ENCODE data around the gene HRH1.

Gene HRH1

DNA sequence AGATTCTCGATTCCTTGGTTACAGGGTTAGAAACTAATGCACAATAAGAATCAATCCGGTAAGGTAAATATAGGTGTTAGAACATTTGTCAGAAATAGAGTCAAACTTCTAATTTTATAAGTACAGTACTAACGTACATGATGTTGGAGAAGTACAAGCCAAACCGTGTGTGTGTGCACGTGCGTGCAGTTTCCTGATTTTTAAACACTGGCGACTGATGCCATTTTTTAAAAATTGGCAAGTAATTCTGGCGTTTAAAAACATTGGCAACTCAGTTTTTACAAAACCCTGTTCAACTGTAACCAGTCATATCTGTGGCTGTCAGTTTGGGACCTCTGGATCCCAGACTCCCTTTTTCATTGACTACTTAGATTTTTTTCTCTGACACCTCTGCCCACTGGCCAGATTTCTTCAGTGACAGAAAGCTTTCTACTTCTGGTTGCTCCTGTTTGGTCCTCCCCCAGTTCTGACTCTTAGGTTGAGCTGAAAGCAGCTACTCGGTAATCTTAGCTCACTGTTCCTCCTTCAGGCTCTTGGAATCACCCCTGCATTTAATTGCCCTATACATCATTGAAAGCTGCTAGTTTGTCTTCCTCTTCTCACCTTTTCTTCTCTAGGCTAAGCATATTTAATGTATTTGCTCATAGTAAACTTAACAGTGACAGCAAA is 118.7 kb downstream of the HRH1 start:
- peak overlapping the region; percentile 92 for H3K27ac ChIP-seq (ENCODE audit: insufficient read depth, low read length, poor library complexity, severe bottlenecking)
- H3K36me3 ChIP-seq (ENCODE audit: control insufficient read depth, insufficient read depth, low read length) = no peaks in the 10 kb centered on the region
- H3K4me3 ChIP-seq (ENCODE audit: insufficient read depth, low read depth, low read length, poor library complexity, severe bottlenecking) = peak overlapping the region; percentile 95
- H3K4me1 ChIP-seq (ENCODE audit: control insufficient read depth, insufficient read depth, low read length, poor library complexity, severe bottlenecking) = peaks cover 14% of the 10 kb centered on the region
- no peaks in the 10 kb centered on the region for H3K9me3 ChIP-seq (ENCODE audit: control insufficient read depth, low read length)
- DNase-seq = no peak
- no peaks in the 10 kb centered on the region for H3K27me3 ChIP-seq (replicated peaks; ENCODE audit: control insufficient read depth, insufficient read depth, low read length, poor library complexity, severe bottlenecking)

DNA sequence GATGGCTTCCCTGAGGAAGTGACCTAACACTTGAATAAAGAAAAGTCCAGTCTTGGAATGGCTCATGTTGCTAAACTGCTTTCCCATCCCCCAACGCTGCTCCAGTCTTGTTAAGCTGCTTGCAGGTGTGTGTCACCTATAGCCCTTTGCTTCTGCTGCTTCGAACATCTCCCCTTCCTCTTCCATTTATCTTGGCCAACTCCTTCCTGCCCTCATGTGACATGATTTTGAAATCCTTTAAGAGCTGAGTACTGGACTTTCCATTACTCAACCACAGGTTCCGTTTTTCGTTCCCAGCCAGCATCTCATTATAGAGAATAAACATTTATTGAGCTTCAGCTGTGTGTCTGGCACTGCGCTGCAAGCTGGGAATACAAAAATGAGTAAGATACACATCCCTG is 119.6 kb downstream of the HRH1 start:
- no peak for DNase-seq
- Histone ChIP-seq H3K4me1 (ENCODE audit: control insufficient read depth, insufficient read depth, low read length, poor library complexity, severe bottlenecking) (peaks cover 14% of the 10 kb centered on the region), H3K27ac (ENCODE audit: insufficient read depth, low read length, poor library complexity, severe bottlenecking) (no peak overlapping the region), H3K36me3 (ENCODE audit: control insufficient read depth, insufficient read depth, low read length) (peaks cover 4% of the 10 kb centered on the region), H3K4me3 (ENCODE audit: insufficient read depth, low read depth, low read length, poor library complexity, severe bottlenecking) (no peak overlapping the region), H3K9me3 (ENCODE audit: control insufficient read depth, low read length) (no peaks in the 10 kb centered on the region), H3K27me3 (replicated peaks; ENCODE audit: control insufficient read depth, insufficient read depth, low read length, poor library complexity, severe bottlenecking) (no peaks in the 10 kb centered on the region)

DNA sequence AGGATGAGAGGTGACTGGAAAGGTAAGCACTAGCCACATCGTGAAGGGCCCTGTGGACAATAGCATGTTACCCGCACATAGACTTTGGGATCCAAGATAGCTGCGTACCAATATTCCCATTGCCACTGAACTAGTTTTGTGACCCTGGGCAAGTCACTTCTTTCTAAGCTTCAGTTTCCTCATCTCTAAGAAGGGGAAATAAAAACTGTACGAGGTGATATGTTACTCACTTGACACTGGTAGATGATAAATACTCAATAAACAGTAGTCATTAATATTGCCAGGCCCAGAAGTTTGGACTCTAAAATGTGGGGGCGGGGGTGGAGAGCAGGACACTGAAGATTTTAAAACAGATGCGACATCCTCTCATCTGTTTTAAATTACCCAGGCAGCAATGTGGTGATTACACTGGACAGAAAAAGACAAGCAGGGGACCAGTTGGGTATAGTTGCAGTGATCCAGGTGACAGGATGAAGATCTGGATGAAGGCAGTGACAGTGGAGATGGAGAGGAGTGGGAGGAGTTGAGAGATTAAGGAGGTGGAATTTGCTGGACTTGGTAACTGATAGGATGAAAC is 120.4 kb downstream of the HRH1 start:
- no peak for DNase-seq
- H3K4me1 ChIP-seq (ENCODE audit: control insufficient read depth, insufficient read depth, low read length, poor library complexity, severe bottlenecking) = peaks cover 14% of the 10 kb centered on the region
- no peaks in the 10 kb centered on the region for H3K27me3 ChIP-seq (replicated peaks; ENCODE audit: control insufficient read depth, insufficient read depth, low read length, poor library complexity, severe bottlenecking)
- no peaks in the 10 kb centered on the region for H3K9me3 ChIP-seq (ENCODE audit: control insufficient read depth, low read length)
- H3K36me3 ChIP-seq (ENCODE audit: control insufficient read depth, insufficient read depth, low read length) = peaks cover 4% of the 10 kb centered on the region
- no peak overlapping the region for H3K27ac ChIP-seq (ENCODE audit: insufficient read depth, low read length, poor library complexity, severe bottlenecking)
- H3K4me3 ChIP-seq (ENCODE audit: insufficient read depth, low read depth, low read length, poor library complexity, severe bottlenecking) = no peak overlapping the region

DNA sequence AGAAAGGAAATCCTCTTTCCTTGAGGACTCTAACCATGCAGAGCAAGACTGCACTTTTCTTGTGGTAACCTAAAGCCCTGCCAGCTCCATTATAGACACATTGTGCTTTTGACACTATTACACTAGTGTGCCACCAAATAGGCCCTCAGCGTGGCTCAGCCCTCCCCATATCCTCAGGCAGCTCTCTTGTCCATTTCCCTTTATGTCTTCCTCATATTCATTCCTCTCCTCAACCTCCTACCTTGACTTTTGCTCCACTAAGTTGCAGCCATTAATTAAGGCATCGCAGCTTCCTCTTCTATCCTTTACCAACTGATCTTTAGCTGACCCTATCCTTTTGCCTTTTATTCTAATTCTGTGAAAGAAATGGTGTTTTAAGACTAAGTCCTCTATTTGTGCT is 121.6 kb downstream of the HRH1 start:
- H3K4me1 ChIP-seq (ENCODE audit: control insufficient read depth, insufficient read depth, low read length, poor library complexity, severe bottlenecking) = peaks cover 14% of the 10 kb centered on the region
- peaks cover 9% of the 10 kb centered on the region for H3K36me3 ChIP-seq (ENCODE audit: control insufficient read depth, insufficient read depth, low read length)
- no peak overlapping the region for H3K4me3 ChIP-seq (ENCODE audit: insufficient read depth, low read depth, low read length, poor library complexity, severe bottlenecking)
- no peaks in the 10 kb centered on the region for H3K27me3 ChIP-seq (replicated peaks; ENCODE audit: control insufficient read depth, insufficient read depth, low read length, poor library complexity, severe bottlenecking)
- no peaks in the 10 kb centered on the region for H3K9me3 ChIP-seq (ENCODE audit: control insufficient read depth, low read length)
- DNase-seq = no peak
- H3K27ac ChIP-seq (ENCODE audit: insufficient read depth, low read length, poor library complexity, severe bottlenecking) = no peak overlapping the region

DNA sequence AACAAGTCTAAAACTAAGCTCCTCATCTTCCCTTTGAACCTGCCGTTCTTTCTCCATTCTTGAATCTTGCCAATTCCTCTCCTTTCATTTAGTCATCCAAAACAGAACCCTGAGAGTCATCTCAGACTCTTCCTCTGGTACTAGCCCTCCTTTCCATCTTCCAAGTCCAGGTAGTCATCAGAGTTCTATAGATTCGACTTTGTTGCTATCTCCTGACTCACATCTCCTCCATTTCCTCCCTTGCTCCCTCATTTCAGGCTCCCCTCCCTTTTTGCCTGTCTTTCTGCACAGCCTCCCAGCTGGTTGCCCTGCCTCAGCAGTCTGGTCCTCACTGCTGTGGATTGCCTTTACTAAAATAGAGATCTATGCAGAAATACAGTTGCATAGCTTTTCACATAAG is 122.6 kb downstream of the HRH1 start:
- Histone ChIP-seq H3K4me3 (ENCODE audit: insufficient read depth, low read depth, low read length, poor library complexity, severe bottlenecking) (no peak overlapping the region), H3K4me1 (ENCODE audit: control insufficient read depth, insufficient read depth, low read length, poor library complexity, severe bottlenecking) (peaks cover 9% of the 10 kb centered on the region), H3K9me3 (ENCODE audit: control insufficient read depth, low read length) (no peaks in the 10 kb centered on the region), H3K36me3 (ENCODE audit: control insufficient read depth, insufficient read depth, low read length) (peaks cover 12% of the 10 kb centered on the region), H3K27ac (ENCODE audit: insufficient read depth, low read length, poor library complexity, severe bottlenecking) (no peak overlapping the region), H3K27me3 (replicated peaks; ENCODE audit: control insufficient read depth, insufficient read depth, low read length, poor library complexity, severe bottlenecking) (no peaks in the 10 kb centered on the region)
- DNase-seq = no peak

DNA sequence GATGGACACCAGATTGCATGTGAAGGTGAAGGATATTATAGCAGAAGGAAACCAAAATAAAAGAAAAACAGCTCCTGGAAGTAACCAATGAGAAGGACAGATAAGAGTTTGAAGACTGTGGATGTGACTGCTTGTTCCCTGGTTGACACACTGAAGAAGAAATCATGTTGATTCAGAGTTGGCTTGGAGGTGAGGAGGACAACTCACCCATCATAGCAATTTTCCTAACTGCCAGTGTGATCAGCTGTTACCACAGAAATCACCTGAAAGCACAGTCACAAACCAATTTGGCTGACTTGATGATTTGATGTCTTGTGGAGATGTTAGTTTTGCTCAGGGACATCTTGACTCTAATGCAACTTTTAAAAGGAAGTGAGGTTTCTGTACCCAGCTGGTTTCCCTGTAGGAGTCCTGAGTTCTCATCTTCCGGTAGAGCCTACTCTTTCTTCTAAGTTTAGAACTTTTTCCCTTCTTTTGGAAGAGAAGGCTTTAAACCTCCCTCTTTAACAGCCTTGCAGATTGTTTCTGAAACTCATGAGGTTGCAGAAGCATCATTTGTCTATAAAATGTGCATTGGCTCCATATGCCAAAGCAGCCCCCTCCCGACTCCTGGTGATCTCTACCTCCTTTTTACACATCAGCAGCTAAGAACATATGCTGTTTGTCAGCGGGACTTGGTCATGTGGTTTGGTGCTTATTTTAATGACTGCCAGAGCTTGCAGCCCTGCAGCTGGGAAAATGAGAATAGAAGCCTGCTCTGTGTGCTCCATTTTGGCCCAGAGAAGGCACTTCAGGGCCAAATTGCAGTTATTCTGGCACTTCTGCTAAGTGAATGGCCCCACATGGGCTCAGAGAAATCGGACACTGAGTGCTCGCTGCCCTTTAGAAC is 128.2 kb downstream of the HRH1 start:
- no peaks in the 10 kb centered on the region for H3K9me3 ChIP-seq (ENCODE audit: control insufficient read depth, low read length)
- no peaks in the 10 kb centered on the region for H3K4me1 ChIP-seq (ENCODE audit: control insufficient read depth, insufficient read depth, low read length, poor library complexity, severe bottlenecking)
- H3K4me3 ChIP-seq (ENCODE audit: insufficient read depth, low read depth, low read length, poor library complexity, severe bottlenecking) = no peak overlapping the region
- H3K27me3 ChIP-seq (replicated peaks; ENCODE audit: control insufficient read depth, insufficient read depth, low read length, poor library complexity, severe bottlenecking) = no peaks in the 10 kb centered on the region
- peaks cover 26% of the 10 kb centered on the region for H3K36me3 ChIP-seq (ENCODE audit: control insufficient read depth, insufficient read depth, low read length)
- H3K27ac ChIP-seq (ENCODE audit: insufficient read depth, low read length, poor library complexity, severe bottlenecking) = no peak overlapping the region
- no peak for DNase-seq

DNA sequence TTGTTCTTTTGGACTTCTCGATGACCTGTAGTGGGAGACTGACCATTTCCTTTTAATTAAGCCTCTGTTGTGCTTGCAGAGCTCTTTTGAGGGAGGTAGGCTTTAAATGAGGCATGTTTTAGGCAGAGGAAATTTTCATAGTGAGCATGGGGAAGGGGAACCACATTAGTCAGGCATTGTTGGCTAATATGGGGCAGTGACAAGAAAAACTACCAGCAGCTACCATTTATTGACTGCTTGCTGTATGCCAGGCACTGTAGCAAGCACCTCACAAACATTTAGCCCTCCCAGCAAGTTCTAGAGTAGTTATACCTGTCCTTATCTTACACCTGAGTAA is 128.8 kb downstream of the HRH1 start:
- DNase-seq = no peak
- Histone ChIP-seq H3K4me1 (ENCODE audit: control insufficient read depth, insufficient read depth, low read length, poor library complexity, severe bottlenecking) (no peaks in the 10 kb centered on the region), H3K27ac (ENCODE audit: insufficient read depth, low read length, poor library complexity, severe bottlenecking) (no peak overlapping the region), H3K9me3 (ENCODE audit: control insufficient read depth, low read length) (no peaks in the 10 kb centered on the region), H3K36me3 (ENCODE audit: control insufficient read depth, insufficient read depth, low read length) (peaks cover 26% of the 10 kb centered on the region), H3K4me3 (ENCODE audit: insufficient read depth, low read depth, low read length, poor library complexity, severe bottlenecking) (no peak overlapping the region), H3K27me3 (replicated peaks; ENCODE audit: control insufficient read depth, insufficient read depth, low read length, poor library complexity, severe bottlenecking) (no peaks in the 10 kb centered on the region)

DNA sequence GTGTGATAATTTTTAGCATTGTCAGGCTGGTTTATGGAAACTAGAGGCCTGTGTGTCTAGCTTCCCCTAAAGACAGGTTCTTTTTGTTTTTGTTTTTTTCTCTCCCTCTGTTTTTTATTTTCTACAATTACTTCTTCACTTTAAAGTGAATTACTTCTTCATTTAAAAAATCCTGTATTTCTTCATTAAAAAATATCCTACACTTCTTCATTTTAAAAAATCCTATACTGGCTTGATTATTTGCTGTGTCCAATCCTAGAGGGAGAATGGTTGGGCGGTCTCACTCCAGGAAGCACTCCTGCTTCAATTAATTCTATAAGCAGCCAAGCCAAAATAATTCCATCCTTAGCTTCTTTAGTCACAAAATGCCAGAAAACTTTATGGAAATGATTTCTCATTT is 129.7 kb downstream of the HRH1 start:
- Histone ChIP-seq H3K27ac (ENCODE audit: insufficient read depth, low read length, poor library complexity, severe bottlenecking) (no peak overlapping the region), H3K27me3 (replicated peaks; ENCODE audit: control insufficient read depth, insufficient read depth, low read length, poor library complexity, severe bottlenecking) (no peaks in the 10 kb centered on the region), H3K36me3 (ENCODE audit: control insufficient read depth, insufficient read depth, low read length) (peaks cover 23% of the 10 kb centered on the region), H3K4me3 (ENCODE audit: insufficient read depth, low read depth, low read length, poor library complexity, severe bottlenecking) (no peak overlapping the region), H3K4me1 (ENCODE audit: control insufficient read depth, insufficient read depth, low read length, poor library complexity, severe bottlenecking) (peaks cover 8% of the 10 kb centered on the region), H3K9me3 (ENCODE audit: control insufficient read depth, low read length) (no peaks in the 10 kb centered on the region)
- no peak for DNase-seq

DNA sequence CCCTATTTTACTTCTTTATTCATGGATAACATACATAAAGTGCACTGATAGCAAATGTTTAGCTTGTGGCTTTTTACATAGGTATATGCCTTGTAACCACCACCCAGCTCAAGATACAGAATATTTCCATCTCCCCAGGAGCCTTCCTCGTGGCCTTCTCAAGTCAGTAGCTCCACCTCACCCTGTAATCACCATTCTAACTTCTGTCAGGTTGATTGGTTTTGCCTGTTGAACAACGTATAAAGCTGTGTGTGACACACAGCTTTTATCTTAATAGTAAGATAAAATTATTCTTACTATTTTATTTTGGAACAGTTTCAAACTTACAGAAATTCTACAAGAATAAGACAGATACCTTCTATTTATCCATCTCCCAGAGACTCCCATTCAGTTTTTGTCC is 131.2 kb downstream of the HRH1 start:
- Histone ChIP-seq H3K36me3 (ENCODE audit: control insufficient read depth, insufficient read depth, low read length) (peaks cover 22% of the 10 kb centered on the region), H3K4me3 (ENCODE audit: insufficient read depth, low read depth, low read length, poor library complexity, severe bottlenecking) (no peak overlapping the region), H3K9me3 (ENCODE audit: control insufficient read depth, low read length) (no peaks in the 10 kb centered on the region), H3K27me3 (replicated peaks; ENCODE audit: control insufficient read depth, insufficient read depth, low read length, poor library complexity, severe bottlenecking) (no peaks in the 10 kb centered on the region), H3K4me1 (ENCODE audit: control insufficient read depth, insufficient read depth, low read length, poor library complexity, severe bottlenecking) (peaks cover 9% of the 10 kb centered on the region), H3K27ac (ENCODE audit: insufficient read depth, low read length, poor library complexity, severe bottlenecking) (no peak overlapping the region)
- no peak for DNase-seq

DNA sequence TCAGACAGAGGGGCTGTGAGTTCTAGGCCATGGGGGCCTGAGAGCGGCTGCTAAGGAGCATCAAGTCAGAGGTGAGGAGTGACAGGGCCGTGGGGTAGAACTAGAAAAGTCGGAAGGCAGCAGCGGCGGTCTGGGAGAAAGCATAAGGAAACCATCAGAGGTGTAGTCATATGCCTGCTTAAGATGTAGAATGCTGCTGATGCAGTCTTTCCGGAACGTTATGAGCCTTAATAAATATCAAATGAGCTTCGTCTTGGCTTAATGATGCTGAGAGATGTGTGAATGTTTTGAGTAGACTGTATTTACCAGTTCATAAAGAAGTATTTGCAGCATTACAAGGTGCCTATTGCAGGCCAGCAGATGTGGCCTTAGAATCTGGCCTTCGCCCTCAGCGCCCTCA is 133.1 kb downstream of the HRH1 start:
- Histone ChIP-seq H3K4me1 (ENCODE audit: control insufficient read depth, insufficient read depth, low read length, poor library complexity, severe bottlenecking) (peaks cover 24% of the 10 kb centered on the region), H3K27me3 (replicated peaks; ENCODE audit: control insufficient read depth, insufficient read depth, low read length, poor library complexity, severe bottlenecking) (no peaks in the 10 kb centered on the region), H3K27ac (ENCODE audit: insufficient read depth, low read length, poor library complexity, severe bottlenecking) (no peak overlapping the region), H3K9me3 (ENCODE audit: control insufficient read depth, low read length) (no peaks in the 10 kb centered on the region), H3K4me3 (ENCODE audit: insufficient read depth, low read depth, low read length, poor library complexity, severe bottlenecking) (no peak overlapping the region), H3K36me3 (ENCODE audit: control insufficient read depth, insufficient read depth, low read length) (peaks cover 10% of the 10 kb centered on the region)
- DNase-seq = no peak
